Measurements from ENCODE around the gene ADGRL3. TPM values are rescaled to one million over a fixed set of nuclear protein-coding genes. Genes with fewer than 3 reads are reported as not detected.
"Not testable (repeated sequence)": the region's sequence is repeated elsewhere in the genome, so short reads cannot be mapped to it uniquely, and the experiment has no call there.

Gene ADGRL3
- total and polyA plus RNA-seq, 7 donors = 0.06 to 2.8 (median 0.42) TPM

GRCh38 chr4:61984260-61984909 is 784.3 kb downstream of the ADGRL3 start:
- TF ChIP-seq CTCF (IDR thresholded peaks at IDR 0.05) = no peak
- Histone ChIP-seq H3K4me1 (no peaks in the 10 kb centered on the region), H3K27ac (no peak overlapping the region), H3K36me3 (ENCODE audit: insufficient read depth in 1 of 2, low read depth in 1 of 2) (no peaks in the 10 kb centered on the region), H3K4me3 (no peak overlapping the region), H3K9me3 (no peaks in the 10 kb centered on the region), H3K27me3 (ENCODE audit: insufficient read depth in 3 of 3, low read length in 2 of 3) (no peaks in the 10 kb centered on the region)
- DNase-seq (no peak), ATAC-seq (no peak)
- 68 to 85% (median 80%) methylated on average over 4 of the region's 4 CpGs for WGBS, 3 donors
- intact Hi-C loops (cut with DNase I) = no loop called here

GRCh38 chr4:61985426-61985825 is 785.3 kb downstream of the ADGRL3 start:
- ATAC-seq = no peak
- H3K4me3 ChIP-seq = no peak overlapping the region
- no peaks in the 10 kb centered on the region for H3K4me1 ChIP-seq
- WGBS, 3 donors = 32 to 58% (median 44%) methylated on average over 4 of the region's 4 CpGs
- H3K27me3 ChIP-seq (ENCODE audit: insufficient read depth in 3 of 3, low read length in 2 of 3) = no peaks in the 10 kb centered on the region
- H3K36me3 ChIP-seq (ENCODE audit: insufficient read depth in 1 of 2, low read depth in 1 of 2) = no peaks in the 10 kb centered on the region
- TF ChIP-seq CTCF (IDR thresholded peaks at IDR 0.05) = no peak
- no peaks in the 10 kb centered on the region for H3K9me3 ChIP-seq
- DNase-seq = no peak
- intact Hi-C loops (cut with DNase I) = no loop called here
- no peak overlapping the region for H3K27ac ChIP-seq

DNA sequence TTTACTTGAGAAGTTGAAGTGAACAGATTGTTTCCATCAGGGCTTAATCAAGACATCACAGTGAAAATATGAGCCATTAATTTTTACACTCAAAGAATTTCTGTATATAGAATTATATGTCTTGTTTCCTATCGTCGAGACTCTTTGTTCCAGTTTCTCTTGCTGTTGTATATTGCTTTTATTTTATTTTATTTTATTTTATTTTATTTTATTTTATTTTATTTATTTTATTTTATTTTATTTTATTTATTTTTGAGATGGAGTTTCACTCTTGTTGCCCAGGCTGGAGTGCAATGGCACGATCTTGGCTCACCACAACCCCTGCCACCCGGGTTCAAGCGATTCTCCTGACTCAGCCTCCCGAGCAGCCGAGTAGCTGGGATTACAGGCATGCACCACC is 786.8 kb downstream of the ADGRL3 start:
- ATAC-seq; DNase-seq; H3K9me3 ChIP-seq; H3K27ac ChIP-seq; H3K27me3 ChIP-seq (ENCODE audit: insufficient read depth in 3 of 3, low read length in 2 of 3); H3K36me3 ChIP-seq (ENCODE audit: insufficient read depth in 1 of 2, low read depth in 1 of 2); H3K4me1 ChIP-seq; intact Hi-C loops (cut with DNase I); H3K4me3 ChIP-seq: not testable (repeated sequence)
- WGBS, 3 donors = 97 to 98% (median 97%) methylated on average over 7 of the region's 7 CpGs

- DNase-seq = no peak
- Histone ChIP-seq H3K9me3 (no peaks in the 10 kb centered on the region), H3K27me3 (ENCODE audit: insufficient read depth in 3 of 3, low read length in 2 of 3) (no peaks in the 10 kb centered on the region), H3K27ac (no peak overlapping the region), H3K4me3 (no peak overlapping the region), H3K4me1 (no peaks in the 10 kb centered on the region), H3K36me3 (ENCODE audit: insufficient read depth in 1 of 2, low read depth in 1 of 2) (no peaks in the 10 kb centered on the region)
- intact Hi-C loops (cut with DNase I) = no loop called here
- no peak for TF ChIP-seq CTCF (IDR thresholded peaks at IDR 0.05)
- ATAC-seq = no peak
- 21 to 43% (median 31%) methylated on average over 2 of the region's 2 CpGs for WGBS, 3 donors
These were observed 792.2 kb downstream of the ADGRL3 start for GRCh38 chr4:61992351-61992750.

DNA sequence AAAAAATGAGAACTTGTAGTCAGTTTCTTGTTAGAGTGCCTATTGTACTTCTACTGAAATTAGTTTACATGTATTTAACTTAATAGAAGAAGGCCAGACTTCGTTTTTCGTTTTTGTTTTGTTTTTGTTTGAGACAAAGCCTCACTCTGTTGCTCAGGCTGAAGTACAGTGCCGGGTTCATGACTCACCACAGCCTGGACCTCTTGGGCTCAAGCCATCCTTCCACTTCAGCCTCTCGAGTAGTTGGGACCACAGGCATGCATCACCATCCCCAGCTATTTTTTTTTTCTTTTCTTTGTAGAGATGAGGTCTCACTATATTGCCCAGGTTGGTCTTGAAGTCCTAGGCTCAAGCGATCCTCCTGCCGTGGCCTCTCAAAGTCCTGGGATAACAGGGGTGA is 793.9 kb downstream of the ADGRL3 start:
- DNase-seq (no peak), ATAC-seq (no peak)
- no peaks in the 10 kb centered on the region for H3K36me3 ChIP-seq (ENCODE audit: insufficient read depth in 1 of 2, low read depth in 1 of 2)
- H3K27me3 ChIP-seq (ENCODE audit: insufficient read depth in 3 of 3, low read length in 2 of 3) = no peaks in the 10 kb centered on the region
- no peak overlapping the region for H3K27ac ChIP-seq
- TF ChIP-seq CTCF (IDR thresholded peaks at IDR 0.05) = no peak
- no peaks in the 10 kb centered on the region for H3K4me1 ChIP-seq
- intact Hi-C loops (cut with DNase I) = no loop called here
- WGBS, 3 donors = 78 to 89% (median 89%) methylated on average over 6 of the region's 6 CpGs
- no peak overlapping the region for H3K4me3 ChIP-seq
- H3K9me3 ChIP-seq = no peaks in the 10 kb centered on the region

All from psoas muscle (tissue), 8 donors.